HG02678 (cell line): ENCODE results near the gene TARBP1.

Experiments
- ATAC-seq: cut with Tn5 transposase; IDR thresholded peaks from one replicate; pipeline ENCODE4 v1.9.1; 2021; ENCODE audit warnings: mild to moderate bottlenecking, moderate library complexity; ENCODE audit not compliant: unreplicated experiment

TARBP1 gene

DNA sequence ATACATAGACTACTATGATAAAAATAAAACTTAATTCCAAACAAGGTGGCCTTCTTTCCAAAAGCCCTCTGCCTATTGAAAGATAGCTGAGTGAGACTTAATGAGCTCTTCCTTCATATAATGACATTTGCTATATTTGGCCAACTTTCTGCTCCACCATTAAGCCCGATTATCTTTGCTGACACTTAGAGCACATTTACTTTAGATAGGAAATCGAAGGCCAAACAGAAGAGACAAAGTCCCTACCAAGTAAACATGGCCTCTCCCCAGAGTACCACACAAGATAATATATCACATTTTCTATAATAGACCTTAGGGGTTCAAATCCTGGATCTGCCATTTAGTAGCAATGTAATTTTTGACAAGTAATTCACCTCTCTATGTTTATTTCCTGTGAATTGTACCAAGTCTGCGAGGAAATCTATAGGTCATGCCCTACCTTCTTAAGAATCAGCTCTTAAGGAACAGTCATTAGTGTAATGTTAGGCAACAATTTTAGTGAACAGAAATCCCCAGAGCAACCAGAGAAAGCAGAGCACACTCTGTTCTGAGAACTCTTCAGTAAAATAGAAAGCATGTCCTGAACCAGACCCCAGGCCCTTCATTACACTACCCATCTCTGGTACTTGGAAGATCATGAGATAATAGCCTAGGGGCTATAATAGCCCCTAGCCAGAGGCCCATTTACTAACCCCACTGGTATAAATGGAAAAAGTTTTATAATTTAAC, 123.0 kb downstream of the TARBP1 start:
- no peak for ATAC-seq

- no peak for ATAC-seq
Measured at GRCh38 chr1:234348964-234349363, 130.0 kb downstream of the TARBP1 start.

DNA sequence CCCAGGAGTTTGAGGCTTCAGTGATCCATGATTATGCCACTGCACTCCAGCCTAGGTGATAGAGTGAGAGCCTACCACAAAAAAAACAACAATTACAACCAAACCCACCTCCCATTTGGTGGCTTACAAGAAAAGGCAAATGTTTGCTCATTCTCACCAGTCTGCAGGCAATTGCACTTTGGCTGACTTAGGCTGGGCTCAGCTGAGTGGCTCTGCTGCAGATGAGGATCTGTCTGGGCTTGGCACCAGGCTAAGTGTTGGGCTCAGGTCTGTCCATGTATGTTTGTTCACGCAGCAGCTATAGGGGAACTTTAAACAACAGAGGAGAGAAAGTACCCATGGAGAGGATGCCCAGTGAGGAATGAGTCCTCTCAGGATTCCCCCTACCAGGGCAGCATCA, 133.7 kb downstream of the TARBP1 start:
- ATAC-seq = no peak

- ATAC-seq = no peak
Measured at GRCh38 chr1:234342774-234343173, 136.2 kb downstream of the TARBP1 start.
